ENCODE results near the gene RESF1.
"Not testable (repeated sequence)": the region's sequence is repeated elsewhere in the genome, so short reads cannot be mapped to it uniquely, and the experiment has no call there.

The RESF1 gene, protein sequence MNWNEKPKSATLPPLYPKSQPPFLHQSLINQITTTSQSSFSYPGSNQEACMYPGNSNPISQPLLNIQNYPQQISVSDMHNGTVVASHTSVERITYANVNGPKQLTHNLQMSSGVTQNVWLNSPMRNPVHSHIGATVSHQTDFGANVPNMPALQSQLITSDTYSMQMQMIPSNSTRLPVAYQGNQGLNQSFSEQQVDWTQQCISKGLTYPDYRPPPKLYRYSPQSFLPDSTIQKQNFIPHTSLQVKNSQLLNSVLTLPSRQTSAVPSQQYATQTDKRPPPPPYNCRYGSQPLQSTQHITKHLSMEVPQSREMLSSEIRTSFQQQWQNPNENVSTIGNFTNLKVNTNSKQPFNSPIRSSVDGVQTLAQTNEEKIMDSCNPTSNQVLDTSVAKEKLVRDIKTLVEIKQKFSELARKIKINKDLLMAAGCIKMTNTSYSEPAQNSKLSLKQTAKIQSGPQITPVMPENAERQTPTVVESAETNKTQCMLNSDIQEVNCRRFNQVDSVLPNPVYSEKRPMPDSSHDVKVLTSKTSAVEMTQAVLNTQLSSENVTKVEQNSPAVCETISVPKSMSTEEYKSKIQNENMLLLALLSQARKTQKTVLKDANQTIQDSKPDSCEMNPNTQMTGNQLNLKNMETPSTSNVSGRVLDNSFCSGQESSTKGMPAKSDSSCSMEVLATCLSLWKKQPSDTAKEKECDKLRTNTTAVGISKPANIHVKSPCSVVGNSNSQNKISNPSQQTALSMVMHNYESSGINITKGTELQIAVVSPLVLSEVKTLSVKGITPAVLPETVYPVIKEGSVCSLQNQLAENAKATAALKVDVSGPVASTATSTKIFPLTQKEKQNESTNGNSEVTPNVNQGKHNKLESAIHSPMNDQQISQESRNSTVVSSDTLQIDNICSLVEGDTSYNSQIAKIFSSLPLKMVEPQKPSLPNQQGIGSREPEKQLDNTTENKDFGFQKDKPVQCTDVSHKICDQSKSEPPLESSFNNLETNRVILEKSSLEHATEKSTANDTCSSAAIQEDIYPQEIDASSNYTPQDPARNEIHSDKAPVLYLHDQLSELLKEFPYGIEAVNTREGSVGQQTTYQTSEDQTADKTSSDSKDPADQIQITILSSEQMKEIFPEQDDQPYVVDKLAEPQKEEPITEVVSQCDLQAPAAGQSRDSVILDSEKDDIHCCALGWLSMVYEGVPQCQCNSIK (N-terminal part only)

DNA sequence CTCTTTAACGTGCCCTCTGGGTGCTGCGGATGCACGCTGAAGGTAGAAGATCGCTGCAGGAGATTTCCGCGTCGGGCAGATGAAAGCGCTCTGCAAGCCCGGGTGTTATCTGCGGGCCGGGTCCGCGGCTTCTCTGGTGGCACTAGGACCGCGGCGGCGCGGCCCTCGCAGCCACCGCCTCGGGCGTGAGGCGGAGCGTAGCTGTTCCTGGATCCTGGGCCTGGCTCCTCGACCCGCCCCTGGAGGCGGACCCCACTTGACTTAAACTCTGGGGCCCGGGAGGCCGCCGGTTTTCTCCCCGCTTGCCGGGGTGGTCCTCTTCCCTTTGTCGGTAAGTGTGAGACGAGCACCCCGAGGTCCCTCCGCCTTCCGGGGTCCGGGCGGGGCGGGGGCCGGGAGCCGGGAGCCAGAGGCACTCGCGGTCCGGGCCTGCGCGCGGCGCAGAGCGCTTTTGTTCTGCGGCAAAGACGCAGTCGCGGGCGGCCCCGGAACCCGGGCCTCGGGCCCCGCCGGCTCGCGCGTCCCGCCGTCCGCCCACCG lies at the start of gene RESF1:
Gene RESF1 (plus strand): TSS at position 255 of the 540 bp plus-strand sequence. CDS start 21,541 bp downstream, outside the sequence.
- peak; percentile 89 for FAIRE-seq
- DNase-seq (ENCODE audit: insufficient read length, low spot score): peak; percentile 81

DNA sequence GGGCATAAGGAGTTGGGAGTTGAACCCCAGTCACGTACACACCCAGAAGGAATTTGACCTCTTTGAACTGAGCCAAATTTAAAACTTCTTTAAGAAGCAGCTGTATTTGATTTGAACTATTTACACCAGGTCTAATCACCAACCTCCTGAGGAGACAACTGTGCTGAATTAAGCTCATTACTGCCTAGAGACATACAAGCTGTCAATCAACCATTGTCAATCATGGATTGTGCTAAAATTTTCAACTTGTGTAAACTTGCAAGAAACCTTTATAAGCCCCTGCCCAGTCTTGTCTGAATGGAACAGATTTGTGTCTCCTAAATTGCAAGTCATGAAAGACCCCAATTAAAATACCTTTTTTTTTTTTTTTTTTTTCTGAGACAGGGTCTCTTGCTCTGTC lies 44.3 kb upstream of the RESF1 start:
- no peak for DNase-seq (ENCODE audit: insufficient read length, low spot score)
- no peak for FAIRE-seq

DNA sequence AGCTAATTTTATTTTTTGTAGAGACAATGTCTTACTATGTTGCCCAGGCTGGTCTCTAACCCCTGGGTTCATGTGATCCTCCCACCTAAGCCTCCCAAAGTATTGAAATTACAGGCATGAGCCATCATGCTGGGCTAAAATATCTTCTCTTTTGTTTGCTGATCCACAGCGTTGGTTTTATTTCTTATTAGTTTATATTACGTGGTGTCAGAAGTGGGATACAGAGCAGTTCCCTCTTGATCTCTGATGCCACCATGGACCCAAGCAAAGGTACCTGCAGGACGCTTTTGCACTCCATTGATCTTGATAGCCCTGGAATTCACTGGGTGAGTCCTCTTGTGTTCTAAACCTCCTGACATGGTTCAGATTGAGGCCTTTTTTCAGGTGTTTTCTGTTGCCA lies 43.8 kb upstream of the RESF1 start:
- FAIRE-seq (no peak), DNase-seq (ENCODE audit: insufficient read length, low spot score) (no peak)

DNA sequence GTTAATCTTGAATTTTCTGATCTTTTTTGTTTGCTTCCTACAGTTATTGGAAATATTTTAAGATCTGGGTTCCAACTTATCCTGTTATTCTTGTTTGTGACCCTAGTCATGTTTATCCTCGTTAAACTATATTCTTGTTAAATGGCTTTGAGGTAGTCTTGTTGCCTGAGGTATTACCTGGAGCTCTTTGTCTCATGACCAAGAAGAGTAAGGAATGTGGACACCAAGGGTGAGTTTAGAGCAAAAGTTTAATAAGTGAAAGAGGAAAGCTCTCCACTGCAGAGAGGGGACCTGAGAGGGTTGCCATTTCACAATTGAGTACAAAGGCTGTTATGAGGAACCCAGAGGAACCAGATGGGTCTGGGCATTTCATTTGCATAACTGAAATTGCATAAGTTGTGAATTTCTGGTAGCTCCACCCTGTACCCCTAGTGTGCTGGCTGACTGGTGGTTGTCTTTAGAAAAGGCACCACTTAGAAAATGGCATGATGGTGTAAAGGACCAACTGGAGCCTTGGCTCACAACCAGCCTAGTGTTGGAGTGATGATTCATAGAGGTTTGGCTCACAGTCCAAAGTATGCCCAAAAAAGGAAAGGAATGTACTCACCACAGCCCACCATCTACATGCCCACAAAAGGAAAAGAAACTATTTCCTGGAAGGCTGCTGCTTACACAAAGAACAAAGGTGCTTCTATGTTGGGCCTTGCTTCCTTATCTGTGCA lies 36.7 kb upstream of the RESF1 start:
- FAIRE-seq: no peak
- no peak for DNase-seq (ENCODE audit: insufficient read length, low spot score)

DNA sequence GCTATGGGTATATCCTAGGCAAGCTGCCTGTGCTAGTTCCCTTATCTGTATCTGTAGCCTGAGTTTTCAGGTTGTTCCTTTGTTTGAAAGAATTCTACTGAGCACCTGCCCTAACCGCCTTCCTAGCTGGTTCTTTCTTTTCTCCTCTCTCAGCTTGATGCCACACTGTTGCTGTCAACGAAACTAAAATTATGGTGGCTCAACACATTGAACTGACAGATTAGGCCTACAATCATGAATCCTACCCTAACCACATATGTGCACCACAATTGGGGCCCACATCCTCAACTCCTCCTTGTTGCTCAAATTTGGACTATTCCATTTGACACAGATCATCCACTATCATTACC lies 36.2 kb upstream of the RESF1 start:
- FAIRE-seq: no peak
- DNase-seq (ENCODE audit: insufficient read length, low spot score): no peak

DNA sequence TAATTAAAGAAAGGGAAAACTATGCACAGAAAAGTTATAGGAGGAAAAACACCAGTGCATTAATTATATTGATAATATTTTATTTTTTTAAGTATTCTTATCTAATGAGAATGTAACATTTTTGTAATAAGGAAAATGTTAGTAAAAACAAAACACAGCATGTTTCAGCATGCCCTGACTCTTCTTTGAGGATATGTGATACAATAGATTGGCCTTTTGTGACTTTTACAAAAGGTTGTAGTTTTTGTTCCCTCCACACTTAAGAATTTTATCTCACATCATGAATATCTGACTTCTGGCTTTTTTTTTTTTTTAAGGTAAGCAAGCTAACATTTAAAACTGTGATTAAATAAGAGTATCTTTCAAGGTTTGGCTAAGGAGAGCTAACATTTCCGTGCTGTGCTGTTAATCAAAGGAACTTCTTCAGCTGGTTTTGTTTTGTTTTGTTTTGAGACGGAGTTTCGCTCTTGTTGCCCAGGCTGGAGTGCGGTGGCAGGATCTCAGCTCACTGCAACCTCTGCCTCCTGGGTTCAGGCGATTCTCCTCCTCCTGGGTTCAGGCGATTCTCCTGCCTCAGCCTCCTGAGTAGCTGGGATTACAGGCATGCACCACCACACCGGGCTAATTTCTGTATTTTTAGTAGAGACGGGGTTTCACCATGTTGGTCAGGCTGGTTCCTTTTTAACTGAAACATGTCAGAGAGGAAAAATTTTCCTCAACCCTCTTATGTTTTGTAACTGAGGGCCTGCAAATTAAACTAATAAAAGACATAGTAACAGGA lies 30.8 kb upstream of the RESF1 start:
- FAIRE-seq: peak; percentile 68
- no peak for DNase-seq (ENCODE audit: insufficient read length, low spot score)

DNA sequence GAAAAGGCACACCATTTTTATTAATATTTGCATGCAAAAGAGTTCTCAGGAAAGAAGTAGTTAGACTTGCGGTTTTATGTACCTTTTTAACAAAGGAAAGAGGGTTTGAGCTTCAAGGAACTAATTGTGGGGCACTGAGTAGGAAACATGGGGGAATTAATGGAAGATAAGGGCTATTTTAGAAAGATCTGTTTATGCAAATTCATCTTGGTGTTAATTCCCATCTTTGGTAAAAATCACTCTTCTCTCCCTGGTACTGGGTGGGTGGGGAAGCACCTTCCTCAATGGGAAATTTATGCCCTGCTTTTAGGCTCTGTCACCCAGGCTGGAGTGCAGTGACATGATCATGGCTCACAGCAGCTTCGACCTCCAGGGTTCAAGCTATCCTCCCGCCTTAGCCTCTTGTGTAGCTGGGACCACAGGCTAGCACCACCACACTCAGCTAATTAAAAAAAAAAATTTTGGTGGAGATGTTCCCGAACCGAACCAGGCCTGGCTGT lies 30.1 kb upstream of the RESF1 start:
- FAIRE-seq (peak; percentile 79), DNase-seq (ENCODE audit: insufficient read length, low spot score) (no peak)

DNA sequence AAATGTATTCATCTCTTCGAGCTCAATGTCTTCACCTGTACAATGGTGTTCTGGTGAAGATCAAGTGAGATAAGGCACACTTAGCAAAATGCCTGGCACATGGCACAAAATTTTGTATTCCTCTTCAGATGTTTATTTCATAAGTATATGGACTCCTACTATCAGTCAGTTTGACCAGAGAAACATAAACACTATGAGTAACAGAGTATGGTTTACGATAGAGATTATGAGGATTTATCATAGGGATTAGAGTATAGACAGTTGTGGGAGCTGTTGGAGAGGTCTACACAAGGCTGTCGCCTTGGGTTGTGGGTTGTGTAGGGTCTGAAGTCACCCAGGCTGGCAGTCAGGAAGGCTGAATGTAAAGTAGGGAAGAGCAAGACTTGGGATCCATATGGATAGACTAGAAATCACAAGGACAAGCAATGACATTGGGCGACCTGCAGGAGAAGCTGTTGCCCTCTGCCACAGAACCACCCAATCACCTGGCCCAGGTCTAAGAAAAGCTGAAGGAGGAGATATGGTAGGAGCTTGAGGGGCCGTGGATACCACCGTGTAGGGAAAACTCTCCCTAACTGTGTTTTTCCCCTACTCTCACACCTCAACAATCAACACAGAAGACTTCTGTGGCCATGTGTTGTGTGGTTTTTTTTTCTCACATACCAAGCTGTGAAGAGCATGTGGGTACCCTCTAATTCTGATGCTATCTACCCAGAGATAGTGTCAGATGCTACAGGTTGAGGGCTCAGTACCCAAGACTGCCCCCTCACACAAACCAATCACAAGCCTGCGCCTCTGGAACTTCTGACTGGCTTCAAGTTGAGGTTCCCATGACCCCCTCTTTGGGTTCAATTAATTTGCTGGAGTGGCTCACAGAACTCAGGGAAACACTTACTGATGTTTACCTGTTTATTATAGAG lies 27.2 kb upstream of the RESF1 start:
- no peak for DNase-seq (ENCODE audit: insufficient read length, low spot score)
- FAIRE-seq: no peak

DNA sequence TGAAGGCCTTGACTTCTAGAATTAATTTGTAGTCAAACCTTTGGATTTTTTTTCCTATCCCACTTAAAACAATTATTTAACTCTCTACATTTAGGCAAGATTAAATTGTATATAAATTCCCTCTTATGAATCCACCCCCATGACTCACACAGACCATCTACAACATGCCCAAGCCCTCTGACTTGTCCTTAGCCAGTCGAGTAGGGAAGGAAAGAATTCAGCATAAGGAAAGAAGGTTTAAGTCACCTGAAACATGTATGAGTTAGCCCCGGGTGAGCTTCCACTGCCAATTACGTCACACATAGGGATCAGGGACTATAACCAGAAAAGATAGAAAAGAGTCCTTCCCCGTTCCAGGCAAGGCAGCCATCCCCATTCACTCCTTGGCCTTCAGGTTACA lies 14.9 kb upstream of the RESF1 start:
- DNase-seq (ENCODE audit: insufficient read length, low spot score): no peak
- FAIRE-seq: no peak

DNA sequence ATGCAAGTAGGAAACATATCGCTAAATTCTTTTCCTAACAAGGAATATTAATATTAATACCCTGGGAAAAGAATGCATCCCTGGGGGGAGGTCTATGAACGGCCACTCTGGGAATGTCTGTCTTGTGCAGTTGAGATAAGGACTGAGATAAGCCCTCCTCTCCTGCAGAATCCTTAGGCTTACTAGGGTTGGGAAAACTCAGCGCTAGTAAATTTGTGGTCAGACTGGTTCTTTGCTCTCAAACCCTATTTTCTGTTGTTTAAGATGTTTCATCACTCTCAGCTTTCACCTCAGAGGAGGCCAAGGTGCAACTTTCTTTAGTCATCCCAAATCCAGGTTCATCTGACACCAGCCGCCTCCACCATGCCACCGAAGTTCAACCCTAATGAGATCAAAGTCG lies 11.2 kb upstream of the RESF1 start:
- DNase-seq (ENCODE audit: insufficient read length, low spot score): no peak
- FAIRE-seq: no peak

DNA sequence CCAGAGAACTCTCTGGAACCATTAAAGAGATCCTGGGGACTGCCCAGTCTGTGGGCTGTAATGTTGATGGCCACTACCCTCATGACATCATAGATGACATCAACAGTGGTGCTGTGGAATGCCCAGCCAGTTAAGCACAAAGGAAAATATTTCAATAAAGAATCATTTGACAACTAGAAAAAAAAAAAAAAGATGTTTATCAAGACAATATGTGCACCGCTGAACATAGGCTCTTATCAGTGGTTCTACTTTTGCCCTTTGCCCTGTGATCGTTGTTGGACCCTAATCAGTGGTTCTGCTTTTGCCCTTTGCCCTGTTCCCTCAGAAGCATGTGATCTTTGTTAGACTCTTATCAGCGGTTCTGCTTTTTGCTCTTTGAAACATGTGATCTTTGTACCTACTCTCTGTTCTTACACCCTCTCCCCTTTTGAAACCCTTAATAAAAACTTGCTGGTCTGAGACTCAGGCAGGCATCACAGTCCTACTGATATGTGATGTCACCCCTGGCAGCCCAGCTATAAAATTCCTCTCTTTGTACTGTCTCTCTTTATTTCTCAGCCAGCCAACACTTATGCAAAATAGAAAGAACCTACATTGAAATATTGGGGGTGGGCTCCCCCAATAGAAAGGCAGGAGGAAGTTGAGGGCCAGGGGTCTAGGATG lies 10.4 kb upstream of the RESF1 start:
- FAIRE-seq; DNase-seq (ENCODE audit: insufficient read length, low spot score): not testable (repeated sequence)

DNA sequence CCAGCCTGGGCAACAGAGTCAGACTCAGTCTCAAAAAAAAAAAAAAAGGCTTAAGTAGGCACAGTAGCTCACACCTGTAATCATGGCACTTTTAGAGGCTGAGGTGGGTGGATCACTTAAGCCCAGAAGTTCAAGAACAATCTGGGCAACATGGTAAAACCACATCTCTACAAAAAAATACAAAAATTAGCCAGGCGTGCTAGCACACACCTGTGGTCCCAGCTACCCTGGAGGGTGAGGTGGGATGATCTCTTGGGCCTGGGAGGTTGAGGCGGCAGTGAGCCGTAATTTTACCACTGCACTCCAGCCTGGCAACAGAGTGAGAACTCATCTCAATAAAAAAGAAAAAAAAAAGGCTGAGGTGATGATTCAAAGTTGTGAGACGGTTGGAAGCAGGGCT lies 9.1 kb upstream of the RESF1 start:
- DNase-seq (ENCODE audit: insufficient read length, low spot score) (no peak), FAIRE-seq (no peak)

DNA sequence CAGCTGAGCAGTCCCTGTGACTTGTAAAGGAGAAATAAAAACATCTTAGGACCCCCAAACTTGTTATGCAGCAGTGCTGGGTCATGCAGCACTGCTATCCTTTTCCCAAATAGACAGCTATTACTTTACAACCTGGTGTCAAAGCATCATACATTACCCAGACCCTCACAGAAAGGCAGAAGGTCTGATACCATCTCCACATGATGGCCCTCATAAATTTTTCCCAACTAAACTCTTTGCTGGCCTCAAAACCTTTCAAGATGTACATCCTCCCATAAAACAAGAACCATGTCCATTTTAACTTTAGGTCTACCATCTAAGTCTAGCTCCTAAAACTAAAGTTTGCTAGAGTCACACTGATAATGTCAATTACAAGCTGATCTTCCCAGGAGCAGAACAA lies 8.7 kb upstream of the RESF1 start:
- DNase-seq (ENCODE audit: insufficient read length, low spot score) (no peak), FAIRE-seq (no peak)

DNA sequence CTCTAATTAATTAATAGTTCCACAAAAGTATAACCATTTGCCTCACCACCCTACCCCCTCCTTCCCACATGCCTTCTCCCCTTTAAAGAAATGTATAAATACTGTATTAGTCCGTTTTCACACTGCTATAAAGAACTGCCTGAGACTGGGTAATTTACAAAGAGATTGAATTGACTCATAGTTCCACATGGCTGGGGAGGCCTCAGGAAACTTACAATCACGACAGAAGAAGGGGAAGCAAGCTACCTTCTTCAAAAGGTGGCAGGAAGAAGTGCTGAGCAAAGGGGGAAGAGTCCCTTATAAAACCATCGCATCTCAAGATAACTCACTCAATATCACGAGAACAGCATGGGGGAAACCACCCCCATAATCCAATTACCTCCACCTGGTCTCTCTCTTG lies 8.2 kb upstream of the RESF1 start:
- DNase-seq (ENCODE audit: insufficient read length, low spot score): no peak
- FAIRE-seq: no peak

DNA sequence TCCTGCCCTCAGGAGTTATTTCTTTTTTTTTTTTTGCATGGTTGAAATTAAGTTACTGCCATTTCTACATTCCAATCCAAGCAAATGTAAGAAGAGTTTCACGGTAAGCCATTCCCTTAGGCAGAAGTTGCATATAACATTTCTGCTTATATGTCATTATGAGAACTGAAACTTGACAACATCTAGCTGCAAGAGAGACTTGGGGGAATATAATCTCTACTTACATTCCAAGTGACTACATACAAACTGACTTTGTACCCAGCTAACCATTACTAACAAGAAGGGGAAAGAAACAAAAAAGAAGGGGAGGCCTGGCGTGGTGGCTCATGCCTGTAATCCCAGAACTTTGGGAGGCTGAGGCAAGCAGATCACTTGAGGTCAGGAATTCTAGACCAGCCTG lies 7.3 kb upstream of the RESF1 start:
- peak; percentile 82 for FAIRE-seq

DNA sequence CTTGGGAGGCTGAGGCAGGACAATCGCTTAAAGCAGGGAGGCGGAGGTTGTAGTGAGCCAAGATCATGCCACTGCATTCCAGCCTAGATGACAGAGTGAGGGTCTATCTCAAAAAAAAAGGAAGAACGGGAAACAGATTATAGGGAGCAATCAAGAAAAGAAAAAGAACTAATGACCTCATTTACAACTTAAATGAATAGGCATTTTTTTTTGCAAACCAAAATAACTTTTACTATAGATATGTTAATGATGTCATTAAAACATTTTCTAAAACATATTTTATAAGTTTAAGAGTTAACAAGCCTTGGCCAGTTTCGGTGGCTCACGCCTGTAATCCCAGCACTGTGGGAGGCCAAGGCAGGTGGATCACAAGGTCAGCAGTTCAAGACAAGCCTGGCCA lies 6.8 kb upstream of the RESF1 start:
- FAIRE-seq (no peak), DNase-seq (ENCODE audit: insufficient read length, low spot score) (no peak)

More for the DNA sequence above, 7.3 kb upstream of the RESF1 start:
- no peak for DNase-seq (ENCODE audit: insufficient read length, low spot score)

DNA sequence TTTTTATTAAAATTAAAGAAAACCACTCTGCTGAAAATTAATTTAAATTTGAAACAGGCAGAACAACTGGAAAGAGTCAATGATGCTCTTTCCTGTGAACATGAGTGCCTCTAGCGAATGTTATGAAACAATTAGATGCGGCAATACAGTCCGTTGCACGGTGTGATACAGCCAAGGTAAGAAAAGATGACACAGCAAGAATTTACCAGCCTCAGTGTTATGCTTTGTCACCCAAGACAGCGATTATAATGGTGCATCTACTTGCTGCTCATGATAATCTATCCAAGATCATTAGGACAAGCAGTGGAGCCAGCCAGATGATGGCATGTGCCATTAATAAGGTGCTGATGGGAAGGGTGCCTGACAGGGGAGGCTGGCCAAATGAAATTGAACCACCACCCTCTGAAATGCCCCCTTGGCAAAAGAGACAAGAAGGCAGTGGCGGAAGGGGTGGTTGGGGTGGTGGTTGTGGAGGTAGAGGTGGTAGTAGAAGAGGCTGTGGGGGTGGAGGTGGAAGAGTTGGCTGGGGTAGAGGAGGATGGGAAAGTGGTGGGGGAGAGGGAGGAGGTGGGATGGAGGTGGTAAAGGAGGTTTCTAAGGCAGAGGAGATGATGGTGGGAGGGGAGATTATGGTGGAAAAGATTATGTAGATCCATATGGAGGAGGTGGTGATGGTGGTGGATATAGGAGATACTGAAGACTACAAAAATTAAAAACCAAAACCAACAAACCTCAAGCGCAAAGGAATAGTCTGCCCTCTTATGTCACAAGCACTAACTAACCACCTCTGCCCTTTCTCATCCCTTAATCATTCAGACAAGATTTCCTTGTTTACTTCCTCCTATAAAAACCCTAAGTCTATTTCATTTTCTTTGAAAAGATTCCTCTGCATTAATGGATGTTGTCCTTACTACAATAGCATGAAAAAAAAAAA lies 4.0 kb upstream of the RESF1 start:
- DNase-seq (ENCODE audit: insufficient read length, low spot score): no peak
- no peak for FAIRE-seq

Measured in GM19239 (cell line).